Measurements from ENCODE around the gene TMEM63C.

Gene TMEM63C

GRCh38 chr14:77189479-77189878 lies 7.9 kb downstream of the TMEM63C start:
- FAIRE-seq (no peak), DNase-seq (ENCODE audit: insufficient read length, low spot score) (no peak)

GRCh38 chr14:77190977-77191376 lies 9.4 kb downstream of the TMEM63C start:
- no peak for DNase-seq (ENCODE audit: insufficient read length, low spot score)
- TF ChIP-seq POLR2AphosphoS5 (IDR thresholded peaks at IDR 0.05; ENCODE audit: low read depth, low read length) (no peak), TAF1 (IDR thresholded peaks at IDR 0.05; ENCODE audit: low read depth, low read length) (no peak), POU2F2 (IDR thresholded peaks at IDR 0.05; ENCODE audit: low read depth, low read length) (no peak), POLR2A (IDR thresholded peaks at IDR 0.05; ENCODE audit: low read depth, low read length) (no peak), SPI1 (IDR thresholded peaks at IDR 0.05; ENCODE audit: low read depth, low read length) (no peak), PAX5 (IDR thresholded peaks at IDR 0.05; ENCODE audit: insufficient read depth, low read length, severe bottlenecking) (no peak)
- FAIRE-seq, result no peak

More at GRCh38 chr14:77189479-77189878, 7.9 kb downstream of the TMEM63C start:
- no peak for TF ChIP-seq TAF1 (IDR thresholded peaks at IDR 0.05; ENCODE audit: low read depth, low read length)

GRCh38 chr14:77194706-77195105 lies 13.1 kb downstream of the TMEM63C start:
- no peak for DNase-seq (ENCODE audit: insufficient read length, low spot score)
- FAIRE-seq, result no peak
- TF ChIP-seq POLR2AphosphoS5 (IDR thresholded peaks at IDR 0.05; ENCODE audit: low read depth, low read length) (no peak), SPI1 (IDR thresholded peaks at IDR 0.05; ENCODE audit: low read depth, low read length) (no peak), PAX5 (IDR thresholded peaks at IDR 0.05; ENCODE audit: insufficient read depth, low read length, severe bottlenecking) (no peak), POU2F2 (IDR thresholded peaks at IDR 0.05; ENCODE audit: low read depth, low read length) (no peak), TAF1 (IDR thresholded peaks at IDR 0.05; ENCODE audit: low read depth, low read length) (no peak), POLR2A (IDR thresholded peaks at IDR 0.05; ENCODE audit: low read depth, low read length) (no peak)

- FAIRE-seq, result no peak
- DNase-seq (ENCODE audit: insufficient read length, low spot score), result no peak
- TF ChIP-seq SPI1 (IDR thresholded peaks at IDR 0.05; ENCODE audit: low read depth, low read length) (no peak), POU2F2 (IDR thresholded peaks at IDR 0.05; ENCODE audit: low read depth, low read length) (no peak), POLR2A (IDR thresholded peaks at IDR 0.05; ENCODE audit: low read depth, low read length) (no peak), POLR2AphosphoS5 (IDR thresholded peaks at IDR 0.05; ENCODE audit: low read depth, low read length) (no peak), TAF1 (IDR thresholded peaks at IDR 0.05; ENCODE audit: low read depth, low read length) (no peak), PAX5 (IDR thresholded peaks at IDR 0.05; ENCODE audit: insufficient read depth, low read length, severe bottlenecking) (no peak)
These were observed 14.2 kb downstream of the TMEM63C start for GRCh38 chr14:77195766-77196165.

- no peak for TF ChIP-seq POLR2A (IDR thresholded peaks at IDR 0.05; ENCODE audit: low read depth, low read length)
- TF ChIP-seq PAX5 (IDR thresholded peaks at IDR 0.05; ENCODE audit: insufficient read depth, low read length, severe bottlenecking), result no peak
- TF ChIP-seq SPI1 (IDR thresholded peaks at IDR 0.05; ENCODE audit: low read depth, low read length), result no peak
- TF ChIP-seq POU2F2 (IDR thresholded peaks at IDR 0.05; ENCODE audit: low read depth, low read length), result no peak
- TF ChIP-seq TAF1 (IDR thresholded peaks at IDR 0.05; ENCODE audit: low read depth, low read length), result no peak
- TF ChIP-seq POLR2AphosphoS5 (IDR thresholded peaks at IDR 0.05; ENCODE audit: low read depth, low read length), result no peak
- DNase-seq (ENCODE audit: insufficient read length, low spot score), result no peak
- FAIRE-seq, result no peak
These were observed 16.4 kb downstream of the TMEM63C start for GRCh38 chr14:77197988-77198387.

GRCh38 chr14:77198561-77198960 lies 17.0 kb downstream of the TMEM63C start:
- no peak for DNase-seq (ENCODE audit: insufficient read length, low spot score)
- no peak for FAIRE-seq
- no peak for TF ChIP-seq SPI1 (IDR thresholded peaks at IDR 0.05; ENCODE audit: low read depth, low read length)
- no peak for TF ChIP-seq POU2F2 (IDR thresholded peaks at IDR 0.05; ENCODE audit: low read depth, low read length)
- TF ChIP-seq TAF1 (IDR thresholded peaks at IDR 0.05; ENCODE audit: low read depth, low read length), result no peak
- TF ChIP-seq POLR2A (IDR thresholded peaks at IDR 0.05; ENCODE audit: low read depth, low read length), result no peak
- no peak for TF ChIP-seq POLR2AphosphoS5 (IDR thresholded peaks at IDR 0.05; ENCODE audit: low read depth, low read length)
- no peak for TF ChIP-seq PAX5 (IDR thresholded peaks at IDR 0.05; ENCODE audit: insufficient read depth, low read length, severe bottlenecking)

GRCh38 chr14:77199590-77199989 lies 18.0 kb downstream of the TMEM63C start:
- no peak for TF ChIP-seq TAF1 (IDR thresholded peaks at IDR 0.05; ENCODE audit: low read depth, low read length)
- no peak for TF ChIP-seq PAX5 (IDR thresholded peaks at IDR 0.05; ENCODE audit: insufficient read depth, low read length, severe bottlenecking)
- no peak for TF ChIP-seq POLR2A (IDR thresholded peaks at IDR 0.05; ENCODE audit: low read depth, low read length)
- TF ChIP-seq POLR2AphosphoS5 (IDR thresholded peaks at IDR 0.05; ENCODE audit: low read depth, low read length), result no peak
- no peak for TF ChIP-seq SPI1 (IDR thresholded peaks at IDR 0.05; ENCODE audit: low read depth, low read length)
- no peak for TF ChIP-seq POU2F2 (IDR thresholded peaks at IDR 0.05; ENCODE audit: low read depth, low read length)
- FAIRE-seq, result no peak
- no peak for DNase-seq (ENCODE audit: insufficient read length, low spot score)

- FAIRE-seq (no peak), DNase-seq (ENCODE audit: insufficient read length, low spot score) (no peak)
- TF ChIP-seq POLR2AphosphoS5 (IDR thresholded peaks at IDR 0.05; ENCODE audit: low read depth, low read length), result no peak
- TF ChIP-seq POU2F2 (IDR thresholded peaks at IDR 0.05; ENCODE audit: low read depth, low read length), result no peak
- no peak for TF ChIP-seq SPI1 (IDR thresholded peaks at IDR 0.05; ENCODE audit: low read depth, low read length)
- TF ChIP-seq PAX5 (IDR thresholded peaks at IDR 0.05; ENCODE audit: insufficient read depth, low read length, severe bottlenecking), result no peak
- TF ChIP-seq POLR2A (IDR thresholded peaks at IDR 0.05; ENCODE audit: low read depth, low read length), result no peak
- TF ChIP-seq TAF1 (IDR thresholded peaks at IDR 0.05; ENCODE audit: low read depth, low read length), result no peak
These were observed 18.9 kb downstream of the TMEM63C start for GRCh38 chr14:77200406-77200985.

GRCh38 chr14:77201696-77202095 lies 20.1 kb downstream of the TMEM63C start:
- DNase-seq (ENCODE audit: insufficient read length, low spot score) (no peak), FAIRE-seq (no peak)
- no peak for TF ChIP-seq TAF1 (IDR thresholded peaks at IDR 0.05; ENCODE audit: low read depth, low read length)
- no peak for TF ChIP-seq POLR2A (IDR thresholded peaks at IDR 0.05; ENCODE audit: low read depth, low read length)
- TF ChIP-seq POLR2AphosphoS5 (IDR thresholded peaks at IDR 0.05; ENCODE audit: low read depth, low read length), result no peak
- no peak for TF ChIP-seq POU2F2 (IDR thresholded peaks at IDR 0.05; ENCODE audit: low read depth, low read length)
- no peak for TF ChIP-seq SPI1 (IDR thresholded peaks at IDR 0.05; ENCODE audit: low read depth, low read length)
- no peak for TF ChIP-seq PAX5 (IDR thresholded peaks at IDR 0.05; ENCODE audit: insufficient read depth, low read length, severe bottlenecking)
